A549 (cell line): ENCODE results near the gene IGIP. TPM values are rescaled to one million over a fixed set of nuclear protein-coding genes. Genes with fewer than 3 reads are reported as not detected.
"Not testable (repeated sequence)": the region's sequence is repeated elsewhere in the genome, so short reads cannot be mapped to it uniquely, and the experiment has no call there.

Experiments used
- ATAC-seq, 2 experiments: fragments of 200-7000 bp in 1 of 2; fragments of >200 bp in 1 of 2; cut with Nextera tagmentation in 1 of 2; cut with Tn5 transposase in 1 of 2; 3 replicates each; pipeline versions ENCODE4 v1.8.0 to v1.9.1; 2018 to 2020; ENCODE audit warnings: mild to moderate bottlenecking in 1 of 2, moderate library complexity in 1 of 2
- CTCF ChIA-PET: fragments of 300-600 bp; sonication (Branson Sonifier 250); formaldehyde crosslinking; extraction: SDS; loops from one replicate; lab custom pipeline; 2021; ENCODE audit warnings: antibody characterized with exemption, inconsistent platforms; lab: Yijun Ruan, JAX
- POLR2A ChIA-PET: fragments of 350-600 bp; formaldehyde crosslinking; extraction: SDS; loops from one replicate; lab custom pipeline; 2021; ENCODE audit warnings: antibody characterized with exemption, inconsistent platforms; lab: Yijun Ruan, JAX
- DNase-seq, 2 experiments: peaks; one replicate each; pipeline versions ENCODE4 v3.0.0 to v3.0.0-alpha.2; 2011 to 2016; ENCODE audit warnings: low read depth in 1 of 2, low spot score in 1 of 2
- FAIRE-seq: peaks from 2 replicates; lab custom pipeline; 2011; peaks lifted over from hg19 to GRCh38; lab: Jason Lieb, UNC
- H3K27ac ChIP-seq, 2 experiments: fragments of >200 bp; sonication (Bioruptor Twin); formaldehyde crosslinking; 3 replicates each; pipeline ENCODE4 v1.5.1; 2016 to 2017
- H3K4me1 ChIP-seq: fragments of >200 bp; sonication (Bioruptor Twin); formaldehyde crosslinking; 3 replicates; pipeline ENCODE4 v1.6.1; 2016
- H3K4me2 ChIP-seq: fragments of >200 bp; sonication (Bioruptor Twin); formaldehyde crosslinking; 3 replicates; pipeline ENCODE4 v1.6.1; 2016
- H3K4me3 ChIP-seq: fragments of >200 bp; sonication (Bioruptor Twin); formaldehyde crosslinking; 3 replicates; pipeline ENCODE4 v1.5.1; 2016
- H3K9me3 ChIP-seq: fragments of >200 bp; sonication (Bioruptor Twin); formaldehyde crosslinking; 3 replicates; pipeline ENCODE4 v1.6.1; 2016
- CBX2 ChIP-seq: fragments of 200-600 bp; sonication (generic); IDR thresholded peaks from 2 replicates; pipeline ENCODE4 v1.6.1; 2016; ENCODE audit warnings: low read depth, mild to moderate bottlenecking, borderline replicate concordance
- CHD2 ChIP-seq: fragments of 150-350 bp; IDR thresholded peaks from 2 replicates; pipeline ENCODE4 v1.6.1; 2014; ENCODE audit warnings: low read length; ENCODE audit not compliant: partially characterized antibody
- CTCF ChIP-seq: fragments of >200 bp; sonication (Bioruptor Twin); formaldehyde crosslinking; IDR thresholded peaks from 3 replicates; pipeline ENCODE4 v1.5.1; 2016
- EHMT2 ChIP-seq: fragments of 200-600 bp; sonication (generic); IDR thresholded peaks from 2 replicates; pipeline ENCODE4 v1.6.1; 2016; ENCODE audit warnings: antibody characterized with exemption, low read depth, mild to moderate bottlenecking, moderate library complexity
- FOSB ChIP-seq: fragments of 250-450 bp; sonication (Bioruptor Pico); IDR thresholded peaks from 2 replicates; pipeline ENCODE4 v1.5.0; 2020; ENCODE audit warnings: mild to moderate bottlenecking, moderate library complexity
- FOXS1 ChIP-seq: fragments of 250-450 bp; sonication (Bioruptor Pico); IDR thresholded peaks from 2 replicates; pipeline ENCODE4 v1.5.0; 2020; ENCODE audit warnings: mild to moderate bottlenecking, moderate library complexity
- HES2 ChIP-seq: fragments of >200 bp; sonication (Bioruptor Twin); formaldehyde crosslinking; IDR thresholded peaks from 2 replicates; pipeline ENCODE4 v1.6.1; 2016
- HEYL ChIP-seq: fragments of 250-450 bp; sonication (Bioruptor Pico); IDR thresholded peaks from 2 replicates; pipeline ENCODE4 v1.8.0; 2021; ENCODE audit warnings: mild to moderate bottlenecking, moderate library complexity
- KDM1A ChIP-seq: fragments of 200-600 bp; sonication (generic); IDR thresholded peaks from 2 replicates; pipeline ENCODE4 v1.6.1; 2016; ENCODE audit warnings: low read depth, mild to moderate bottlenecking
- KDM5A ChIP-seq: fragments of 200-600 bp; sonication (generic); IDR thresholded peaks from 2 replicates; pipeline ENCODE4 v1.6.1; 2016; ENCODE audit warnings: antibody characterized with exemption, mild to moderate bottlenecking
- POLR2A ChIP-seq: IDR thresholded peaks from 2 replicates; pipeline ENCODE4 v1.6.1; 2012; ENCODE audit warnings: mild to moderate bottlenecking, low read length
- POLR2AphosphoS2 ChIP-seq: conservative IDR thresholded peaks from 2 replicates; pipeline ENCODE4 v1.6.1; 2012; ENCODE audit warnings: low read length, improper control_type of control experiment, inconsistent platforms
- REST ChIP-seq: fragments of 200-600 bp; sonication (generic); IDR thresholded peaks from 2 replicates; pipeline ENCODE4 v1.6.1; 2016; ENCODE audit warnings: antibody characterized with exemption, mild to moderate bottlenecking, moderate library complexity
- SMC3 ChIP-seq: fragments of >200 bp; sonication (Bioruptor Twin); formaldehyde crosslinking; IDR thresholded peaks from 3 replicates; pipeline ENCODE4 v1.6.1; 2018; ENCODE audit warnings: inconsistent platforms
- SREBF2 ChIP-seq: fragments of 450-650 bp; IDR thresholded peaks from 2 replicates; pipeline ENCODE4 v1.6.1; 2014; ENCODE audit warnings: mild to moderate bottlenecking, moderate library complexity
- ZFP36 ChIP-seq: fragments of 450-650 bp; IDR thresholded peaks from 2 replicates; pipeline ENCODE4 v1.6.1; 2014; ENCODE audit warnings: borderline replicate concordance; ENCODE audit not compliant: partially characterized antibody
- ZSCAN20 ChIP-seq: fragments of 250-450 bp; sonication (Bioruptor Pico); IDR thresholded peaks from 2 replicates; pipeline ENCODE4 v1.8.0; 2022; ENCODE audit warnings: mild to moderate bottlenecking, moderate library complexity
- WGBS: methylation state at CpG from one replicate; pipeline ENCODE4 v1.1.6; 2017; ENCODE audit errors: missing lambda C conversion rate; 5-methylcytosine and 5-hydroxymethylcytosine counted together
- polyA plus RNA-seq, 4 experiments: library from polyadenylated mRNA; depleted of rRNA in 3 of 4; stranded (reverse); fragments of >200 nt; fragmentation: RNase III in 1 of 4; extraction: RNeasy Plus Mini Kit Qiagen cat#74134 plus additional on column Dnase treatment in 1 of 4; gene quantifications; 2 replicates in 3 of 4; 3 replicates in 1 of 4; pipeline ENCODE4 v1.2.3, GENCODE V29; 2011 to 2017

Gene IGIP
- polyA plus RNA-seq, 2 of the 4 experiments (the other 2 are of a cell fraction): 0.81 to 1.6 TPM

GRCh38 chr5:140153905-140154304 is 28.2 kb downstream of the IGIP start:
- Histone ChIP-seq H3K4me1 (peaks cover 4% of the 10 kb centered on the region; the same call in 1 of the 3 replicates), H3K4me2 (no peak overlapping the region), H3K4me3 (no peak overlapping the region), H3K9me3 (no peaks in the 10 kb centered on the region), H3K27ac (no peak overlapping the region)
- no peak for TF ChIP-seq SMC3
- TF ChIP-seq HES2: no peak
- TF ChIP-seq POLR2AphosphoS2: no peak
- TF ChIP-seq ZSCAN20: no peak
- no peak for TF ChIP-seq ZFP36
- no peak for TF ChIP-seq EHMT2
- TF ChIP-seq HEYL (CRISPR knock-in tag): no peak
- TF ChIP-seq CBX2: no peak
- no peak for TF ChIP-seq CTCF
- TF ChIP-seq REST: no peak
- TF ChIP-seq KDM5A: no peak
- no peak for TF ChIP-seq KDM1A
- no peak for TF ChIP-seq SREBF2
- no peak for TF ChIP-seq FOXS1
- TF ChIP-seq POLR2A: no peak
- no peak for TF ChIP-seq FOSB
- no peak for TF ChIP-seq CHD2
- ChIA-PET CTCF (interaction anchor here (1.0 to 12.9 kb wide), 12 partner anchors 10 to 379 kb away, joined by 3 to 149 read pairs (median 4); partner anchors contain the start of gene NRG2), POLR2A (no interaction called here)
- DNase-seq (no peak), FAIRE-seq (no peak), ATAC-seq (no peak)
- 60% methylated on average over 8 of the region's 8 CpGs for WGBS

- not testable (repeated sequence) for H3K4me1 ChIP-seq, DNase-seq, FAIRE-seq, H3K4me3 ChIP-seq, ATAC-seq, H3K9me3 ChIP-seq, H3K4me2 ChIP-seq, H3K27ac ChIP-seq
- WGBS: 73% methylated on average over 21 of the region's 21 CpGs
- POLR2A ChIA-PET: interaction anchor here (0.6 kb wide), 1 partner anchor 192 kb away, joined by 3 read pairs; the partner anchor contains the start of gene HBEGF
- CTCF ChIA-PET: interaction anchor here (1.0 to 12.9 kb wide), 11 partner anchors 11 to 380 kb away, joined by 3 to 149 read pairs (median 8); partner anchors contain the start of gene NRG2
Measured at GRCh38 chr5:140154710-140155381, 29.1 kb downstream of the IGIP start.
